OCI-LY3 (cell line): ENCODE data around the gene GLYATL3.

Experiments used
- CTCF ChIP-seq: fragments of 200-600, 300-600 bp; sonication (generic); IDR thresholded peaks from 2 replicates; pipeline ENCODE4 v1.5.1; 2014; ENCODE audit warnings: antibody characterized with exemption, low read length, low read depth
- EZH2phosphoT487 ChIP-seq: fragments of 200-600 bp; shearing (Covaris generic); IDR thresholded peaks from 2 replicates; pipeline ENCODE4 v1.6.1; 2018; ENCODE audit warnings: antibody characterized with exemption, mixed run types, low read depth

DNA sequence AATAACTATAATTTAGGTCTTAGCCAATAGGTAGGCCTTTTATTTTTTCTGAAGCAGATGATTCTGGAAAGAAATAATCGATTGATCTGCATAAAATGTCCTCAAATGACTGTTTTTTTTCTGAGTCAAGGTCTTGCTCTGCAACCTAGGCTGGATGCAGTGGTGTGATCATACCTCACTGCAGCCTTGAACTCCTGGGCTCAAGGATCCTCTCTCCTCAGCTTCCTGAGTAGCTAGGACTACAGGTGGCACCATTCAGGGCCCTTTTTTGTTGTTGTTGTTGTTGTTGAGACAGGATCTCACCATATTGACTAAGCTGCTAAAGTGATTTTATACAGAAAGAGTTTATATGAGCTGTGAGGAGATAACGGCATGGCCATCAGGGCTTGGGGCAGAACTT is 18.2 kb downstream of the GLYATL3 start:
- TF ChIP-seq CTCF (no peak), EZH2phosphoT487 (no peak)
